GM19043 (cell line): ENCODE results near the gene GHRHR.

Experiments
- ATAC-seq: cut with Tn5 transposase; IDR thresholded peaks from one replicate; pipeline ENCODE4 v1.9.1; 2021; ENCODE audit warnings: low read depth; ENCODE audit not compliant: unreplicated experiment

The GHRHR gene

GRCh38 chr7:30927559-30927958 lies 36.2 kb upstream of the GHRHR start:
- no peak for ATAC-seq

GRCh38 chr7:30928254-30928872 lies 35.4 kb upstream of the GHRHR start:
- no peak for ATAC-seq

GRCh38 chr7:30929686-30930085 lies 34.1 kb upstream of the GHRHR start:
- ATAC-seq = no peak

- ATAC-seq = no peak
These were observed 33.1 kb upstream of the GHRHR start for GRCh38 chr7:30930621-30931020.

- no peak for ATAC-seq
These were observed 32.4 kb upstream of the GHRHR start for GRCh38 chr7:30931161-30931928.

GRCh38 chr7:30931929-30932540 lies 31.7 kb upstream of the GHRHR start:
- ATAC-seq = no peak

GRCh38 chr7:30932562-30932961 lies 31.2 kb upstream of the GHRHR start:
- no peak for ATAC-seq

GRCh38 chr7:30933124-30933974 lies 30.4 kb upstream of the GHRHR start:
- no peak for ATAC-seq

- no peak for ATAC-seq
These were observed 29.5 kb upstream of the GHRHR start for GRCh38 chr7:30934225-30934624.

GRCh38 chr7:30934732-30935568 lies 28.8 kb upstream of the GHRHR start:
- ATAC-seq = no peak

- ATAC-seq = no peak
These were observed 28.2 kb upstream of the GHRHR start for GRCh38 chr7:30935569-30935877.

- ATAC-seq = no peak
These were observed 27.0 kb upstream of the GHRHR start for GRCh38 chr7:30936650-30937245.

GRCh38 chr7:30937416-30937815 lies 26.3 kb upstream of the GHRHR start:
- no peak for ATAC-seq

GRCh38 chr7:30938435-30939316 lies 25.1 kb upstream of the GHRHR start:
- ATAC-seq = peak; percentile 86

GRCh38 chr7:30941582-30942323 lies 22.0 kb upstream of the GHRHR start:
- ATAC-seq = no peak

GRCh38 chr7:30950197-30950596 lies 13.6 kb upstream of the GHRHR start:
- ATAC-seq = no peak

- no peak for ATAC-seq
These were observed 8.8 kb upstream of the GHRHR start for GRCh38 chr7:30954914-30955313.

- ATAC-seq = no peak
These were observed 7.0 kb upstream of the GHRHR start for GRCh38 chr7:30956704-30957103.
